DND-41 (cell line): Measurements from ENCODE around the gene C17orf100.

ENCODE experiments used
- CTCF ChIP-seq: IDR thresholded peaks from 2 replicates; pipeline ENCODE4 v1.5.1; 2012; ENCODE audit warnings: borderline replicate concordance, low read length, moderate library complexity, mild to moderate bottlenecking; ENCODE audit not compliant: poor library complexity, severe bottlenecking; ENCODE audit errors: extremely low read depth
- EZH2 ChIP-seq: IDR thresholded peaks from 3 replicates; pipeline ENCODE4 v1.6.1; 2012; ENCODE audit warnings: borderline replicate concordance, low read depth, mild to moderate bottlenecking, moderate library complexity, low read length, inconsistent platforms; ENCODE audit not compliant: severe bottlenecking

- no peak for TF ChIP-seq CTCF
- no peak for TF ChIP-seq EZH2
Observed at GRCh38 chr17:6671431-6671830, 19.9 kb downstream of the C17orf100 start.
